Tibial nerve (tissue), 4 donors: ENCODE results near the gene WFS1.

Experiments used
- EP300 ChIP-seq, 2 donors: sonication (generic); formaldehyde crosslinking; IDR thresholded peaks; one replicate each; pipeline ENCODE4 v1.6.1; 2017; ENCODE audit warnings: antibody characterized with exemption in 2 of 2, mild to moderate bottlenecking in 1 of 2
- POLR2A ChIP-seq, 2 donors: fragments of 450-650 bp; IDR thresholded peaks; one replicate each; pipeline ENCODE4 v1.6.1; 2017; ENCODE audit warnings: antibody characterized with exemption in 2 of 2, mild to moderate bottlenecking in 2 of 2, moderate library complexity in 2 of 2
- TF ChIP-seq, protein P1 (sequence below), 5 experiments: fragments of 200-600 bp in 3 of 5; fragments of 450-650 bp in 2 of 5; sonication (generic) in 3 of 5; IDR thresholded peaks; one replicate each; pipeline ENCODE4 v1.5.1; 2016 to 2019; ENCODE audit warnings: antibody characterized with exemption in 5 of 5, mild to moderate bottlenecking in 3 of 5, moderate library complexity in 2 of 5

DNA sequence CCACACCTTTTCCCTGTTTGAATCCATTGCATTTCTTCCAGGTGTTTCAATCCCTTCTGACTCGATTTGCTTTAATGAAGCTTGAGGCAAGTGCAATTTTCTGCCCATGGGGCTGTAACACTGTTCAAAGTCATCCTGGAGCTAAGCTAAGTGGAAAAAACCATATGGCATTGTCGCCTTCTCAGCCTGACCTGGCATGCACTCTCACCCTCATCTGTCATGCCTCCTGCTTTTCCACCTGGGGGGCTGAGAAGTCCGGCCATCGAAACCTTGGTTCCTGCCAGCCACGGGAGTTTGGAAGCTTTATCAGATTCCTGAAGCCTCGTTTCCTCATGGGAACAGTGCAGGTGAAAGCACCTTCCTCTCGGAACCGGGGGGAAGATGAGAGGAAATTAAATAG lies 38.2 kb downstream of the WFS1 start:
- TF ChIP-seq, protein P1, sequence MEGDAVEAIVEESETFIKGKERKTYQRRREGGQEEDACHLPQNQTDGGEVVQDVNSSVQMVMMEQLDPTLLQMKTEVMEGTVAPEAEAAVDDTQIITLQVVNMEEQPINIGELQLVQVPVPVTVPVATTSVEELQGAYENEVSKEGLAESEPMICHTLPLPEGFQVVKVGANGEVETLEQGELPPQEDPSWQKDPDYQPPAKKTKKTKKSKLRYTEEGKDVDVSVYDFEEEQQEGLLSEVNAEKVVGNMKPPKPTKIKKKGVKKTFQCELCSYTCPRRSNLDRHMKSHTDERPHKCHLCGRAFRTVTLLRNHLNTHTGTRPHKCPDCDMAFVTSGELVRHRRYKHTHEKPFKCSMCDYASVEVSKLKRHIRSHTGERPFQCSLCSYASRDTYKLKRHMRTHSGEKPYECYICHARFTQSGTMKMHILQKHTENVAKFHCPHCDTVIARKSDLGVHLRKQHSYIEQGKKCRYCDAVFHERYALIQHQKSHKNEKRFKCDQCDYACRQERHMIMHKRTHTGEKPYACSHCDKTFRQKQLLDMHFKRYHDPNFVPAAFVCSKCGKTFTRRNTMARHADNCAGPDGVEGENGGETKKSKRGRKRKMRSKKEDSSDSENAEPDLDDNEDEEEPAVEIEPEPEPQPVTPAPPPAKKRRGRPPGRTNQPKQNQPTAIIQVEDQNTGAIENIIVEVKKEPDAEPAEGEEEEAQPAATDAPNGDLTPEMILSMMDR (IDR thresholded peaks at IDR 0.05), result no peak
- no peak for TF ChIP-seq EP300 (IDR thresholded peaks at IDR 0.05)
- TF ChIP-seq POLR2A (IDR thresholded peaks at IDR 0.05), result no peak
